ENCODE measurements around the gene TMEM72. TPM values are rescaled to one million over a fixed set of nuclear protein-coding genes. Genes with fewer than 3 reads are reported as not detected.

TMEM72 gene
- total and polyA plus RNA-seq, 2 of the 13 experiments (the other 11 are each of a cell fraction or from before 2014, with no cell fraction given) = 0.04 TPM; not detected in 1

GRCh38 chr10:44959247-44960087 is 48.3 kb downstream of the TMEM72 start, which contains the start of gene RASSF4 (continued):
- TF ChIP-seq, protein P1, sequence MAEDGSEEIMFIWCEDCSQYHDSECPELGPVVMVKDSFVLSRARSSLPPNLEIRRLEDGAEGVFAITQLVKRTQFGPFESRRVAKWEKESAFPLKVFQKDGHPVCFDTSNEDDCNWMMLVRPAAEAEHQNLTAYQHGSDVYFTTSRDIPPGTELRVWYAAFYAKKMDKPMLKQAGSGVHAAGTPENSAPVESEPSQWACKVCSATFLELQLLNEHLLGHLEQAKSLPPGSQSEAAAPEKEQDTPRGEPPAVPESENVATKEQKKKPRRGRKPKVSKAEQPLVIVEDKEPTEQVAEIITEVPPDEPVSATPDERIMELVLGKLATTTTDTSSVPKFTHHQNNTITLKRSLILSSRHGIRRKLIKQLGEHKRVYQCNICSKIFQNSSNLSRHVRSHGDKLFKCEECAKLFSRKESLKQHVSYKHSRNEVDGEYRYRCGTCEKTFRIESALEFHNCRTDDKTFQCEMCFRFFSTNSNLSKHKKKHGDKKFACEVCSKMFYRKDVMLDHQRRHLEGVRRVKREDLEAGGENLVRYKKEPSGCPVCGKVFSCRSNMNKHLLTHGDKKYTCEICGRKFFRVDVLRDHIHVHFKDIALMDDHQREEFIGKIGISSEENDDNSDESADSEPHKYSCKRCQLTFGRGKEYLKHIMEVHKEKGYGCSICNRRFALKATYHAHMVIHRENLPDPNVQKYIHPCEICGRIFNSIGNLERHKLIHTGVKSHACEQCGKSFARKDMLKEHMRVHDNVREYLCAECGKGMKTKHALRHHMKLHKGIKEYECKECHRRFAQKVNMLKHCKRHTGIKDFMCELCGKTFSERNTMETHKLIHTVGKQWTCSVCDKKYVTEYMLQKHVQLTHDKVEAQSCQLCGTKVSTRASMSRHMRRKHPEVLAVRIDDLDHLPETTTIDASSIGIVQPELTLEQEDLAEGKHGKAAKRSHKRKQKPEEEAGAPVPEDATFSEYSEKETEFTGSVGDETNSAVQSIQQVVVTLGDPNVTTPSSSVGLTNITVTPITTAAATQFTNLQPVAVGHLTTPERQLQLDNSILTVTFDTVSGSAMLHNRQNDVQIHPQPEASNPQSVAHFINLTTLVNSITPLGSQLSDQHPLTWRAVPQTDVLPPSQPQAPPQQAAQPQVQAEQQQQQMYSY (CRISPR knock-in tag; IDR thresholded peaks at IDR 0.05) = no peak
- TF ChIP-seq CBX5 (CRISPR knock-in tag; IDR thresholded peaks at IDR 0.05; ENCODE audit: borderline replicate concordance) (no peak), POGZ (CRISPR knock-in tag; IDR thresholded peaks at IDR 0.05) (peak; percentile 67; the same call in 1 of the 2 replicates), ZNF367 (CRISPR knock-in tag; IDR thresholded peaks at IDR 0.05; ENCODE audit: borderline replicate concordance) (no peak), ZBTB21 (CRISPR knock-in tag; IDR thresholded peaks at IDR 0.05) (no peak), NAIF1 (CRISPR knock-in tag; IDR thresholded peaks at IDR 0.05; ENCODE audit: borderline replicate concordance) (no peak), SP4 (CRISPR knock-in tag; IDR thresholded peaks at IDR 0.05) (peak; percentile 92), REL (CRISPR knock-in tag; conservative IDR thresholded peaks at IDR 0.05) (0 out of 2 replicates have a peak, but pooled peaks have one; percentile 55), ZNF33A (CRISPR knock-in tag; IDR thresholded peaks at IDR 0.05; ENCODE audit: borderline replicate concordance) (no peak), ZNF33B (CRISPR knock-in tag; IDR thresholded peaks at IDR 0.05) (no peak), SALL2 (CRISPR knock-in tag; IDR thresholded peaks at IDR 0.05) (peak; percentile 79; the same call in 1 of the 2 replicates), ZMYM4 (CRISPR knock-in tag; IDR thresholded peaks at IDR 0.05) (peak; percentile 69; the same call in 1 of the 2 replicates), BRCA1 (CRISPR knock-in tag; IDR thresholded peaks at IDR 0.05) (peak; percentile 55; the same call in 1 of the 2 replicates), ZNF253 (CRISPR knock-in tag; IDR thresholded peaks at IDR 0.05; ENCODE audit: borderline replicate concordance) (no peak), ZNF629 (CRISPR knock-in tag; conservative IDR thresholded peaks at IDR 0.05) (no peak), ZNF614 (CRISPR knock-in tag; IDR thresholded peaks at IDR 0.05; ENCODE audit: borderline replicate concordance) (0 out of 2 replicates have a peak, but pooled peaks have one; percentile 56), PAWR (CRISPR knock-in tag; IDR thresholded peaks at IDR 0.05; ENCODE audit: borderline replicate concordance) (no peak), GZF1 (CRISPR knock-in tag; IDR thresholded peaks at IDR 0.05) (0 out of 2 replicates have a peak, but pooled peaks have one; percentile 15)
- TF ChIP-seq, protein P2, sequence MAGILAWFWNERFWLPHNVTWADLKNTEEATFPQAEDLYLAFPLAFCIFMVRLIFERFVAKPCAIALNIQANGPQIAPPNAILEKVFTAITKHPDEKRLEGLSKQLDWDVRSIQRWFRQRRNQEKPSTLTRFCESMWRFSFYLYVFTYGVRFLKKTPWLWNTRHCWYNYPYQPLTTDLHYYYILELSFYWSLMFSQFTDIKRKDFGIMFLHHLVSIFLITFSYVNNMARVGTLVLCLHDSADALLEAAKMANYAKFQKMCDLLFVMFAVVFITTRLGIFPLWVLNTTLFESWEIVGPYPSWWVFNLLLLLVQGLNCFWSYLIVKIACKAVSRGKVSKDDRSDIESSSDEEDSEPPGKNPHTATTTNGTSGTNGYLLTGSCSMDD (CRISPR knock-in tag; IDR thresholded peaks at IDR 0.05) = no peak
- TF ChIP-seq, protein P3, sequence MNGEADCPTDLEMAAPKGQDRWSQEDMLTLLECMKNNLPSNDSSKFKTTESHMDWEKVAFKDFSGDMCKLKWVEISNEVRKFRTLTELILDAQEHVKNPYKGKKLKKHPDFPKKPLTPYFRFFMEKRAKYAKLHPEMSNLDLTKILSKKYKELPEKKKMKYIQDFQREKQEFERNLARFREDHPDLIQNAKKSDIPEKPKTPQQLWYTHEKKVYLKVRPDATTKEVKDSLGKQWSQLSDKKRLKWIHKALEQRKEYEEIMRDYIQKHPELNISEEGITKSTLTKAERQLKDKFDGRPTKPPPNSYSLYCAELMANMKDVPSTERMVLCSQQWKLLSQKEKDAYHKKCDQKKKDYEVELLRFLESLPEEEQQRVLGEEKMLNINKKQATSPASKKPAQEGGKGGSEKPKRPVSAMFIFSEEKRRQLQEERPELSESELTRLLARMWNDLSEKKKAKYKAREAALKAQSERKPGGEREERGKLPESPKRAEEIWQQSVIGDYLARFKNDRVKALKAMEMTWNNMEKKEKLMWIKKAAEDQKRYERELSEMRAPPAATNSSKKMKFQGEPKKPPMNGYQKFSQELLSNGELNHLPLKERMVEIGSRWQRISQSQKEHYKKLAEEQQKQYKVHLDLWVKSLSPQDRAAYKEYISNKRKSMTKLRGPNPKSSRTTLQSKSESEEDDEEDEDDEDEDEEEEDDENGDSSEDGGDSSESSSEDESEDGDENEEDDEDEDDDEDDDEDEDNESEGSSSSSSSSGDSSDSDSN (CRISPR knock-in tag; IDR thresholded peaks at IDR 0.05) = peak; percentile 70
- TF ChIP-seq, protein P4, sequence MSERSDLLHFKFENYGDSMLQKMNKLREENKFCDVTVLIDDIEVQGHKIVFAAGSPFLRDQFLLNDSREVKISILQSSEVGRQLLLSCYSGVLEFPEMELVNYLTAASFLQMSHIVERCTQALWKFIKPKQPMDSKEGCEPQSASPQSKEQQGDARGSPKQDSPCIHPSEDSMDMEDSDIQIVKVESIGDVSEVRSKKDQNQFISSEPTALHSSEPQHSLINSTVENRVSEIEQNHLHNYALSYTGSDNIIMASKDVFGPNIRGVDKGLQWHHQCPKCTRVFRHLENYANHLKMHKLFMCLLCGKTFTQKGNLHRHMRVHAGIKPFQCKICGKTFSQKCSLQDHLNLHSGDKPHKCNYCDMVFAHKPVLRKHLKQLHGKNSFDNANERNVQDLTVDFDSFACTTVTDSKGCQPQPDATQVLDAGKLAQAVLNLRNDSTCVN (CRISPR knock-in tag; IDR thresholded peaks at IDR 0.05; ENCODE audit: borderline replicate concordance) = no peak
